Calu3 (cell line): Measurements from ENCODE around the gene HBZ. TPM values are rescaled to one million over a fixed set of nuclear protein-coding genes. Genes with fewer than 3 reads are reported as not detected.
"Not testable (repeated sequence)": the region's sequence is repeated elsewhere in the genome, so short reads cannot be mapped to it uniquely, and the experiment has no call there.

ENCODE experiments used
- BruUV-seq: library from RNA; stranded (reverse); fragments of 400-500 nt; replicated peaks from 2 replicates; lab custom pipeline; 2021; lab: Mats Ljungman, UMichigan
- CTCF ChIA-PET: fragments of 300-600 bp; sonication (Branson Sonifier 250); formaldehyde crosslinking; loops from one replicate; lab custom pipeline; 2022; ENCODE audit warnings: antibody characterized with exemption; lab: Charles Lee
- DNase-seq: peaks from one replicate; pipeline ENCODE4 v3.0.0; 2022
- H3K27ac Mint-ChIP-seq: one replicate; pipeline ENCODE4 v1.8.0; 2022; ENCODE audit warnings: mixed read lengths; ENCODE audit not compliant: unreplicated experiment
- H3K27me3 Mint-ChIP-seq: one replicate; pipeline ENCODE4 v1.8.0; 2022; ENCODE audit warnings: mixed read lengths; ENCODE audit not compliant: unreplicated experiment
- H3K36me3 Mint-ChIP-seq: one replicate; pipeline ENCODE4 v1.8.0; 2022; ENCODE audit warnings: mild to moderate bottlenecking, moderate library complexity, mixed read lengths; ENCODE audit not compliant: insufficient read depth, unreplicated experiment
- H3K4me1 Mint-ChIP-seq: one replicate; pipeline ENCODE4 v1.8.0; 2022; ENCODE audit warnings: mild to moderate bottlenecking, low read depth, mixed read lengths; ENCODE audit not compliant: unreplicated experiment
- H3K4me3 Mint-ChIP-seq: one replicate; pipeline ENCODE4 v1.8.0; 2022; ENCODE audit warnings: mild to moderate bottlenecking, low read depth, moderate library complexity, mixed read lengths; ENCODE audit not compliant: unreplicated experiment
- H3K9me3 Mint-ChIP-seq: one replicate; pipeline ENCODE4 v1.8.0; 2022; ENCODE audit warnings: low read depth, mixed read lengths; ENCODE audit not compliant: unreplicated experiment
- CTCF ChIP-seq: fragments of 200-600 bp; IDR thresholded peaks from one replicate; pipeline ENCODE4 v1.8.0; 2022; ENCODE audit warnings: antibody characterized with exemption; ENCODE audit not compliant: unreplicated experiment
- intact Hi-C: fragments of 100-400 bp; cut with micrococcal nuclease; formaldehyde crosslinking; loops from one replicate; pipeline ENCODE4 v1.10.0; 2022; ENCODE audit not compliant: unreplicated experiment
- total RNA-seq: library from RNA; stranded (reverse); gene quantifications from 2 replicates; pipeline ENCODE4 v1.2.3, GENCODE V29; 2022

HBZ gene
- total RNA-seq, 1 experiment from 2014 or later = not detected

GRCh38 chr16:160691-161190, 8.3 kb downstream of the HBZ start:
- no peak for DNase-seq
- H3K27ac Mint-ChIP-seq = no peak overlapping the region
- intact Hi-C loops = no loop called here
- no peak overlapping the region for H3K4me3 Mint-ChIP-seq
- CTCF ChIA-PET = no interaction called here
- H3K9me3 Mint-ChIP-seq = no peaks in the 10 kb centered on the region
- no peaks in the 10 kb centered on the region for H3K4me1 Mint-ChIP-seq
- TF ChIP-seq CTCF = no peak
- peaks cover 64% of the 10 kb centered on the region for H3K27me3 Mint-ChIP-seq
- no peaks in the 10 kb centered on the region for H3K36me3 Mint-ChIP-seq
- no TSS peak for BruUV-seq

GRCh38 chr16:162271-162991, 10.0 kb downstream of the HBZ start:
- H3K9me3 Mint-ChIP-seq = no peaks in the 10 kb centered on the region
- H3K4me3 Mint-ChIP-seq = no peak overlapping the region
- BruUV-seq = no TSS peak
- no peak for TF ChIP-seq CTCF
- no peaks in the 10 kb centered on the region for H3K4me1 Mint-ChIP-seq
- CTCF ChIA-PET = no interaction called here
- DNase-seq = no peak
- no peak overlapping the region for H3K27ac Mint-ChIP-seq
- intact Hi-C loops = no loop called here
- H3K27me3 Mint-ChIP-seq = peaks cover 75% of the 10 kb centered on the region
- no peaks in the 10 kb centered on the region for H3K36me3 Mint-ChIP-seq

- H3K27me3 Mint-ChIP-seq = peaks cover 70% of the 10 kb centered on the region
- intact Hi-C loops, H3K4me3 Mint-ChIP-seq, CTCF ChIA-PET, H3K9me3 Mint-ChIP-seq, H3K36me3 Mint-ChIP-seq, H3K4me1 Mint-ChIP-seq, H3K27ac Mint-ChIP-seq, BruUV-seq, DNase-seq: not testable (repeated sequence)
These were observed 10.7 kb downstream of the HBZ start for GRCh38 chr16:163139-163538.

GRCh38 chr16:163696-164095, 11.3 kb downstream of the HBZ start:
- H3K9me3 Mint-ChIP-seq, H3K27ac Mint-ChIP-seq, BruUV-seq, H3K4me3 Mint-ChIP-seq, intact Hi-C loops, DNase-seq, CTCF ChIA-PET, H3K4me1 Mint-ChIP-seq, H3K36me3 Mint-ChIP-seq: not testable (repeated sequence)
- H3K27me3 Mint-ChIP-seq = peaks cover 70% of the 10 kb centered on the region

- BruUV-seq, H3K4me3 Mint-ChIP-seq, intact Hi-C loops, DNase-seq, H3K27ac Mint-ChIP-seq, H3K9me3 Mint-ChIP-seq, CTCF ChIA-PET: not testable (repeated sequence)
- H3K36me3 Mint-ChIP-seq = peaks cover 11% of the 10 kb centered on the region
- H3K4me1 Mint-ChIP-seq = peaks cover 11% of the 10 kb centered on the region
- peaks cover 70% of the 10 kb centered on the region for H3K27me3 Mint-ChIP-seq
These were observed 11.8 kb downstream of the HBZ start for GRCh38 chr16:164134-164823.
